ENCODE data around the gene GADD45A.

DNA sequence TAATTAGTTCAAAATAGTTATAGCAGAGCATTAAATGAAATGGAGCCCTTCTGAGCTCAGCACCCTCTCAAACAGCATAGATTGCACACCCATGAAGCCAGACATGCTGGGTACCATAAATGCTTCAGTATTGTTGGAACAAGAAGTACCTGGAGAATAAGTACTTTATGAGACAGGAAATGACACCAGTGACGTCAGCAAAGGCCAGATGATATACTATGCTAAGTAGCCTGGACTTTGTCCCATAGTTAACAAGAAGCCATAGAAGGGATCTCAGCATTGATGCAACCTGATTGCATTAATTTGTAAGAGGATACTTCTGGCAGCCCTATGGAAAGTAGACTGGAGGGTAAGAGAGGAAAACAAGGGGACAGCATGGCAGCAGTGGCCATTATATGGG, 16.3 kb upstream of the GADD45A start:
- TF ChIP-seq, protein P1, sequence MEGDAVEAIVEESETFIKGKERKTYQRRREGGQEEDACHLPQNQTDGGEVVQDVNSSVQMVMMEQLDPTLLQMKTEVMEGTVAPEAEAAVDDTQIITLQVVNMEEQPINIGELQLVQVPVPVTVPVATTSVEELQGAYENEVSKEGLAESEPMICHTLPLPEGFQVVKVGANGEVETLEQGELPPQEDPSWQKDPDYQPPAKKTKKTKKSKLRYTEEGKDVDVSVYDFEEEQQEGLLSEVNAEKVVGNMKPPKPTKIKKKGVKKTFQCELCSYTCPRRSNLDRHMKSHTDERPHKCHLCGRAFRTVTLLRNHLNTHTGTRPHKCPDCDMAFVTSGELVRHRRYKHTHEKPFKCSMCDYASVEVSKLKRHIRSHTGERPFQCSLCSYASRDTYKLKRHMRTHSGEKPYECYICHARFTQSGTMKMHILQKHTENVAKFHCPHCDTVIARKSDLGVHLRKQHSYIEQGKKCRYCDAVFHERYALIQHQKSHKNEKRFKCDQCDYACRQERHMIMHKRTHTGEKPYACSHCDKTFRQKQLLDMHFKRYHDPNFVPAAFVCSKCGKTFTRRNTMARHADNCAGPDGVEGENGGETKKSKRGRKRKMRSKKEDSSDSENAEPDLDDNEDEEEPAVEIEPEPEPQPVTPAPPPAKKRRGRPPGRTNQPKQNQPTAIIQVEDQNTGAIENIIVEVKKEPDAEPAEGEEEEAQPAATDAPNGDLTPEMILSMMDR (IDR thresholded peaks at IDR 0.05), result no peak
- no peak for TF ChIP-seq POLR2A (IDR thresholded peaks at IDR 0.05)
